Sigmoid colon (tissue), 7 donors: ENCODE data around the gene MAP3K14. TPM values are rescaled to one million over a fixed set of nuclear protein-coding genes. Genes with fewer than 3 reads are reported as not detected.
A peak's percentile ranks its signal among the peaks of the same experiment; 100 is the strongest.

Experiments used
- DNase-seq: peaks from one replicate; pipeline ENCODE4 v3.0.0-alpha.2; 2019
- H3K27ac ChIP-seq, 4 donors: fragments of 200-600 bp; sonication (generic); one replicate each; pipeline ENCODE4 v1.5.1; 2016 to 2019; ENCODE audit warnings: mild to moderate bottlenecking in 1 of 4
- H3K27me3 ChIP-seq, 3 donors: fragments of 200-600 bp; sonication (generic); one replicate each; pipeline ENCODE4 v1.5.1; 2019; ENCODE audit warnings: mild to moderate bottlenecking in 1 of 3
- H3K36me3 ChIP-seq, 4 donors: fragments of 200-600 bp; sonication (generic); one replicate each; pipeline ENCODE4 v1.5.1; 2016 to 2019
- H3K4me1 ChIP-seq, 4 donors: fragments of 200-600 bp; sonication (generic); one replicate each; pipeline ENCODE4 v1.5.1; 2017 to 2019
- H3K4me3 ChIP-seq, 4 donors: fragments of 200-600 bp; sonication (generic); one replicate each; pipeline ENCODE4 v1.5.1; 2017 to 2019; ENCODE audit warnings: mild to moderate bottlenecking in 2 of 4, moderate library complexity in 1 of 4
- H3K9me3 ChIP-seq, 4 donors: fragments of 200-600 bp in 3 of 4; sonication (generic) in 3 of 4; one replicate each; pipeline versions ENCODE4 v1.5.1 to v1.6.1; 2013 to 2019
- CTCF ChIP-seq, 4 experiments: fragments of 450-650 bp in 3 of 4; fragments of 200-600 bp in 1 of 4; IDR thresholded peaks; one replicate each; pipeline ENCODE4 v1.5.1; 2016 to 2019; ENCODE audit warnings: antibody characterized with exemption in 4 of 4, mild to moderate bottlenecking in 3 of 4, moderate library complexity in 2 of 4
- EP300 ChIP-seq, 4 donors: sonication (generic); formaldehyde crosslinking; IDR thresholded peaks; one replicate each; pipeline ENCODE4 v1.6.1; 2017; ENCODE audit warnings: antibody characterized with exemption in 4 of 4
- POLR2A ChIP-seq, 2 donors: fragments of 450-650 bp; IDR thresholded peaks; one replicate each; pipeline ENCODE4 v1.6.1; 2016; ENCODE audit warnings: antibody characterized with exemption in 2 of 2, mild to moderate bottlenecking in 2 of 2, moderate library complexity in 2 of 2
- POLR2AphosphoS5 ChIP-seq, 4 donors: sonication (generic); formaldehyde crosslinking; IDR thresholded peaks; one replicate each; pipeline ENCODE4 v1.6.1; 2017; ENCODE audit warnings: antibody characterized with exemption in 4 of 4
- whole genome bisulfite sequencing, 2 donors: extraction: QIAGEN DNeasy Blood & Tissue Kit; methylation state at CpG; one replicate each; pipeline ENCODE4 v1.1.7; 2013; 5-methylcytosine and 5-hydroxymethylcytosine counted together
- intact Hi-C: fragments of 100-400 bp; cut with DNase I; formaldehyde crosslinking; loops from one replicate; pipeline ENCODE4 v1.15.1; 2023
- polyA plus RNA-seq, 3 donors: library from polyadenylated mRNA; stranded (reverse); fragments of 200-250 nt; gene quantifications; one replicate each; pipeline ENCODE4 v1.2.3, GENCODE V29; 2013
- total RNA-seq, 4 donors: library from RNA; depleted of rRNA; stranded (reverse); fragments of >200 nt; gene quantifications; one replicate each; pipeline ENCODE4 v1.1.0, GENCODE V29; 2016
- donor health status: healthy with polysubstance abuse.
- donor health status: Bipolar disorder and iron deficiency.
- donor health status: healthy.

The MAP3K14 gene
- total and polyA plus RNA-seq, 7 donors: 7.2 to 28.5 (median 11.1) TPM

GRCh38 chr17:45282683-45283644, 33.9 kb downstream of the MAP3K14 start:
- Histone ChIP-seq H3K4me1 (peaks cover 0 to 88% (median 74%) of the 10 kb centered on the region in 4 donors), H3K4me3 (no peak overlapping the region), H3K9me3 (no peaks in the 10 kb centered on the region), H3K36me3 (peaks cover 9 to 73% (median 32%) of the 10 kb centered on the region in 4 donors), H3K27me3 (no peaks in the 10 kb centered on the region), H3K27ac (peak overlapping the region; percentile 82 to 98 (median 92))
- DNase-seq: peak; percentile 91
- TF ChIP-seq EP300 (IDR thresholded peaks at IDR 0.05) (no peak), CTCF (IDR thresholded peaks at IDR 0.05) (no peak), POLR2A (IDR thresholded peaks at IDR 0.05) (no peak), POLR2AphosphoS5 (IDR thresholded peaks at IDR 0.05) (peak in 2 of 4 donors; percentile 63 to 70)
- intact Hi-C loops: loop anchor here (2.0 kb wide), 1 partner anchor 36 kb away; no protein-coding TSS in a partner anchor
- 76 to 82% methylated on average over 21 of the region's 21 CpGs for WGBS, 2 donors

- TF ChIP-seq EP300 (IDR thresholded peaks at IDR 0.05): no peak
- TF ChIP-seq POLR2AphosphoS5 (IDR thresholded peaks at IDR 0.05): no peak
- no peak for TF ChIP-seq CTCF (IDR thresholded peaks at IDR 0.05)
- H3K9me3 ChIP-seq: no peaks in the 10 kb centered on the region
- peaks cover 0 to 82% (median 76%) of the 10 kb centered on the region in 4 donors for H3K4me1 ChIP-seq
- intact Hi-C loops: loop anchor here (5.0 kb wide), 1 partner anchor 63 kb away; no protein-coding TSS in a partner anchor
- H3K27me3 ChIP-seq: no peaks in the 10 kb centered on the region
- peak overlapping the region; percentile 22 to 98 (median 92) for H3K27ac ChIP-seq
- peaks cover 0 to 42% (median 16%) of the 10 kb centered on the region in 4 donors for H3K36me3 ChIP-seq
- no peak for DNase-seq
- 45 to 79% methylated on average over 3 of the region's 3 CpGs for whole genome bisulfite sequencing, 2 donors
- no peak overlapping the region for H3K4me3 ChIP-seq
Observed at GRCh38 chr17:45279898-45280297, 36.9 kb downstream of the MAP3K14 start.

GRCh38 chr17:45277992-45278391, 38.8 kb downstream of the MAP3K14 start:
- DNase-seq: no peak
- peaks cover 0 to 66% (median 58%) of the 10 kb centered on the region in 4 donors for H3K4me1 ChIP-seq
- TF ChIP-seq EP300 (IDR thresholded peaks at IDR 0.05) (no peak), POLR2AphosphoS5 (IDR thresholded peaks at IDR 0.05) (peak in 1 of 4 donors; percentile 44)
- peaks cover 14 to 39% (median 21%) of the 10 kb centered on the region in 4 donors for H3K36me3 ChIP-seq
- no peaks in the 10 kb centered on the region for H3K9me3 ChIP-seq
- intact Hi-C loops: loop anchor here (1.0 to 5.0 kb wide), 3 partner anchors 39 to 107 kb away; partner anchors contain the start of gene MAP3K14
- H3K4me3 ChIP-seq: no peak overlapping the region
- no peaks in the 10 kb centered on the region for H3K27me3 ChIP-seq
- 66 to 67% methylated on average over 7 of the region's 7 CpGs for WGBS, 2 donors
- H3K27ac ChIP-seq: peak overlapping the region; percentile 67 to 98 (median 92)

- Histone ChIP-seq H3K9me3 (no peaks in the 10 kb centered on the region), H3K27me3 (no peaks in the 10 kb centered on the region), H3K4me3 (no peak overlapping the region), H3K4me1 (peaks cover 0 to 60% (median 51%) of the 10 kb centered on the region in 4 donors), H3K36me3 (peaks cover 16 to 39% (median 26%) of the 10 kb centered on the region in 4 donors), H3K27ac (peak overlapping the region; percentile 67 to 98 (median 92))
- TF ChIP-seq CTCF (IDR thresholded peaks at IDR 0.05): peak; percentile 71 to 95 (median 94)
- TF ChIP-seq POLR2AphosphoS5 (IDR thresholded peaks at IDR 0.05): peak in 3 of 4 donors; percentile 51 to 83 (median 77)
- TF ChIP-seq EP300 (IDR thresholded peaks at IDR 0.05): no peak
- TF ChIP-seq POLR2A (IDR thresholded peaks at IDR 0.05): no peak
- intact Hi-C loops: loop anchor here (1.0 to 5.0 kb wide), 3 partner anchors 39 to 108 kb away; partner anchors contain the start of gene MAP3K14
- DNase-seq: peak; percentile 96
- 37 to 49% methylated on average over 16 of the region's 16 CpGs for WGBS, 2 donors
Observed at GRCh38 chr17:45277216-45277849, 39.5 kb downstream of the MAP3K14 start.
